AG10803 (cell line): ENCODE data around the gene EML6.

Source experiments
- DNase-seq: peaks from one replicate; pipeline ENCODE4 v3.0.0; 2010; ENCODE audit warnings: low read depth
- H3K4me3 ChIP-seq: 2 replicates; pipeline ENCODE4 v1.5.1; 2011; ENCODE audit warnings: mild to moderate bottlenecking, low read length, control low read depth
- TF ChIP-seq, protein P1 (sequence below): conservative IDR thresholded peaks from 2 replicates; pipeline ENCODE4 v1.5.1; 2011; ENCODE audit warnings: mild to moderate bottlenecking, low read length, control low read depth, inconsistent platforms

Gene EML6

DNA sequence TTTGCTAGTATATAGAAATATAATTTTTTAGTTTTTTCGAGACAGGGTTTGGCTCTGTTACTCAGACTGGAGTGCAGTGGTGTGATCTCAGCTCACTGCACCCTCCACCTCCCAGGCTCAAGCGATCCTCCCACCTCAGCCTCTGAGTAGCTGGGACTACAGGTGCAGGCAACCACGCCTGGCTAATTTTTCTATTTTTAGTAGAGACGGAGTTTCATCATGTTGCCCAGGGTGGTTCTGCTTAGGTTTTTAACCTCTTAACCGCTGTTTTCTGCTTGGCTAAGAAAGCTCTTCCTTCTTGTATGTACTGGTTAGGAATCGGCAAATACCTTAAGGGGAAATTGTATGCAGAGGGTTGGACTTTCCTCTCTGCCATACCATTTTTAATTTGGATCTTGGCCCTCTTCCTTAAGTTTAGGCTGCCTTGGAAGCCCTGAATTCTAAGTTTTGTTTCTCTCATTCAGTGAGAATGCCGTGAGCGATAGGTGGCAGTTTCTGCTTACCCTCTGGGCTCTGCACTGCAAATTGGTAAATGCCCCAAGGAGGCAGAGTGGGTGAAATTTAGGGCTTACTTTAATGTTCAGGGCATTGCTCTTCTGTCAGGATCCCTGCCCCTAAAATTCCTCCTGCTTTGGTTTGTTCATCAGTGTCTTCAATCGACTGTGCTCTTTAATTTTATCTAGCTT, 32.3 kb downstream of the EML6 start:
- no peak for DNase-seq

DNA sequence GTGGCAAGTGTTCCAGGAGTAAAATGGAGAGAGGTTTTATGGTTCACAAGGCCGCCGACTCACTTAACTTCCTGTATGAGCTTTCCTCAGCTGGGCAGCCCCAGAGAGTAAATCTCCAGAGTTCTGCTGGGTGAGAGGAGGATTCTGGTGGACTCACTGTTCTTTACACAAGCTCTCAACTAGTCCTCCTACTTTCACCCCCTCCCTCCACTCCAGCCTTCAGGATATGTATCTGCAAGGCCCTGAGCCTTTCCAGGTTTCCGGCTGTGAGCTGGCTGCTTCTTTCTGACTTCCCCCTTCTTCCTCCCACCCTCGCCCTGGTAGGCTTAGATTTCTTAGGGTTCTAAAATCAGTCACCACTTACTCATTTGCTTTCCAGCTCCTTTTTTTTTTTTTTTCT, 34.0 kb downstream of the EML6 start:
- no peak overlapping the region for H3K4me3 ChIP-seq
- DNase-seq, result peak; percentile 20
- TF ChIP-seq, protein P1, sequence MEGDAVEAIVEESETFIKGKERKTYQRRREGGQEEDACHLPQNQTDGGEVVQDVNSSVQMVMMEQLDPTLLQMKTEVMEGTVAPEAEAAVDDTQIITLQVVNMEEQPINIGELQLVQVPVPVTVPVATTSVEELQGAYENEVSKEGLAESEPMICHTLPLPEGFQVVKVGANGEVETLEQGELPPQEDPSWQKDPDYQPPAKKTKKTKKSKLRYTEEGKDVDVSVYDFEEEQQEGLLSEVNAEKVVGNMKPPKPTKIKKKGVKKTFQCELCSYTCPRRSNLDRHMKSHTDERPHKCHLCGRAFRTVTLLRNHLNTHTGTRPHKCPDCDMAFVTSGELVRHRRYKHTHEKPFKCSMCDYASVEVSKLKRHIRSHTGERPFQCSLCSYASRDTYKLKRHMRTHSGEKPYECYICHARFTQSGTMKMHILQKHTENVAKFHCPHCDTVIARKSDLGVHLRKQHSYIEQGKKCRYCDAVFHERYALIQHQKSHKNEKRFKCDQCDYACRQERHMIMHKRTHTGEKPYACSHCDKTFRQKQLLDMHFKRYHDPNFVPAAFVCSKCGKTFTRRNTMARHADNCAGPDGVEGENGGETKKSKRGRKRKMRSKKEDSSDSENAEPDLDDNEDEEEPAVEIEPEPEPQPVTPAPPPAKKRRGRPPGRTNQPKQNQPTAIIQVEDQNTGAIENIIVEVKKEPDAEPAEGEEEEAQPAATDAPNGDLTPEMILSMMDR, result no peak

More for the DNA sequence above, 32.3 kb downstream of the EML6 start:
- TF ChIP-seq, protein P1, result no peak
- H3K4me3 ChIP-seq, result no peak overlapping the region

DNA sequence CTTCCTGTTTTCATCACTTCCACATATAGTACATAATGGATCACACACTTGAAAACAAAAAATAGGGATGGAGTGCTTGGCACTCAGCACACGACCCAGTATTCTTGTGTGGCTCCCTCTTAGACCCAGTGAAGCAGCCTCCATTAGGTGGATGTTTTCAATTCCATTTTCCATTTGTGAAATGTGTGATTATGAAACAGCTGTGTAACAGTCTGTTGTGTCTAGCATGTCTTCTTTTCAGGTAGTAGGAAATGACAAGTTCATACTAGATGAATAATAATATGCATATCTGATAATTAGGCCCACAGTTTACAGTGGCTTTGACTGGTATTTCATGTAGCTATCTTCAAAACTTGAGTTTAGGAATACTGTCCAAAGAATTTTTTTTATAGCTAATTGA, 35.5 kb downstream of the EML6 start:
- peak; percentile 11 for DNase-seq
- no peak overlapping the region for H3K4me3 ChIP-seq
- TF ChIP-seq, protein P1, result no peak

GRCh38 chr2:54760310-54760709, 36.8 kb downstream of the EML6 start:
- DNase-seq, result no peak
- TF ChIP-seq, protein P1, result no peak
- no peak overlapping the region for H3K4me3 ChIP-seq

DNA sequence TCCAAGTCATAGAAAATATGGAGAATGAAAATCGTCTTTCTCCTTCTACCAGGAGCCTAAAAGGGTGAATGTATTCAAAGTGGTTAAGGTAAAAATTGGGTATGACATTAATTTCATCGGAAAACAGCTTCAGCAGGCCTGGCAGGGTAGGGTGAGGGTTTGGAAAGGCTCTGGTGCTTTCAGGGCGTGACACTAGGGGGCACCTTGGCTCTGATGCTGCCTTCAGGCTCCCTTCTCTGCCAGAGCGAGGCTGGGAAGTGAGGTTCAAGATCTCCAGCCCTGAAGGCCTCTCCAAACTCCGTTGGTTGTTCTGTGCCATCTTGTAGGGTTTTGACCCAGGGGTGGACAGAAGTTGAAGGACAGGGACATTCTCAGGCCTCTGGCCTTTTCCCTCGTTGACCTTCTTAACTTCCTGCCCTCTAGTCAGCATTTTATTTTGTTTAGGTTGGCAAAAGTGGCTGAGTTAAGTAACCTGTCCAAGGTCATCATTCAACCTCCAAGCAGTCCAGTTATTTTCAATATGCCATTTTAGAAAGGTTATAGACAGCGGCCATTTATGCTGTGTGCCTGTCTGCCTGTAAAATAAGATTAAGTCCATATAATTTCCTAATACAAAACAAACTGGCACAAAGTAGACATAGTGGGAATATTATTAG, 40.3 kb downstream of the EML6 start:
- TF ChIP-seq, protein P1, result 0 out of 2 replicates have a peak, but pooled peaks have one; percentile 13
- no peak for DNase-seq
- H3K4me3 ChIP-seq, result no peak overlapping the region

DNA sequence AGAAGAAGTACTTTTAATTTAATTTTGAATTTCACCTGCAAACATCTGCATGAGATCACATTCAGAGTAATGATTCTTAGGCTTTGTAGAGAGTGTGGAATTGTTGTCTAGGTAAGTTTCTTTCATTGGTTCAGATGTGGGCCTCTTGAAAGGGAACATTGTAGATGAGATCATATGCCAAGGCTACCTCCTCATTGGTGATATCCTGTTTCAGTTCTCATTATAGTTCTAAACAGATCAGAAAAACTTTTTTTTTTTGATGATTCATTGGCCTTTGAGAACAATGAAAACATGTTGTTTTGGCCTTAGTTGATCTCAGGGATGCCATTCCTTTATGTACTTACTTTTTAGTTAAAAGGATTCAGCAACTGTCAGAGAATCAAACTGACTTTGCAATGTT, 44.5 kb downstream of the EML6 start:
- DNase-seq, result peak; percentile 26

More for the DNA sequence above, 44.5 kb downstream of the EML6 start:
- no peak overlapping the region for H3K4me3 ChIP-seq
- TF ChIP-seq, protein P1, result no peak
